HCT116 (cell line): ENCODE measurements around the gene NCAN. TPM values are rescaled to one million over a fixed set of nuclear protein-coding genes. Genes with fewer than 3 reads are reported as not detected.

Source experiments
- ATAC-seq: fragments of 200-7000 bp; cut with Tn5 transposase; 2 replicates; pipeline ENCODE4 v1.9.1; 2020; ENCODE audit warnings: mild to moderate bottlenecking, moderate library complexity
- BruUV-seq: library from RNA; stranded (reverse); fragments of 400-500 nt; replicated peaks from 2 replicates; lab custom pipeline; 2021; lab: Mats Ljungman, UMichigan
- CTCF ChIA-PET: fragments of 300-600 bp; sonication (Branson Sonifier 250); formaldehyde crosslinking; loops from one replicate; lab custom pipeline; 2021; ENCODE audit warnings: antibody characterized with exemption; lab: Charles Lee
- POLR2A ChIA-PET: fragments of 300-600, 350-600 bp; sonication (Branson Sonifier 250); formaldehyde crosslinking; loops from one replicate; lab custom pipeline; 2021; ENCODE audit warnings: antibody characterized with exemption; lab: Charles Lee
- RAD21 ChIA-PET, 2 experiments: fragments of 300-600 bp; sonication (Branson Sonifier 250); formaldehyde crosslinking; loops; one replicate each; lab custom pipeline; 2023; ENCODE audit warnings: low total read pairs in 2 of 2; ENCODE audit not compliant: uncharacterized antibody in 2 of 2, unreplicated experiment in 2 of 2, low non-redundant PET in 1 of 2; lab: Charles Lee
- DNase-seq: peaks from one replicate; pipeline ENCODE4 v3.0.0-alpha.2; 2010; ENCODE audit warnings: low read depth, low spot score
- H2AFZ ChIP-seq: fragments of 200-600 bp; shearing (Covaris generic), sonication (generic); 2 replicates; pipeline ENCODE4 v1.6.1; 2017; ENCODE audit warnings: low read depth, mixed run types, mixed read lengths, antibody characterized with exemption, low read length; ENCODE audit not compliant: poor library complexity, severe bottlenecking
- H3K27ac ChIP-seq: 2 replicates; pipeline ENCODE4 v1.5.1; 2012; ENCODE audit warnings: low read depth, low read length
- H3K27me3 ChIP-seq: fragments of 200-600 bp; sonication (generic); 2 replicates; pipeline ENCODE4 v1.6.1; 2016; ENCODE audit warnings: mixed run types, low read length, mixed read lengths; ENCODE audit not compliant: insufficient read depth
- H3K36me3 ChIP-seq, 2 experiments: fragments of 200-500 bp in 1 of 2; fragments of 200-600 bp in 1 of 2; sonication (Bioruptor generic) in 1 of 2; sonication (generic) in 1 of 2; 2 replicates each; pipeline versions ENCODE4 v1.5.1 to v1.6.1; 2014 to 2016; ENCODE audit warnings: low read length in 2 of 2, inconsistent platforms in 1 of 2, mixed read lengths in 1 of 2, mixed run types in 1 of 2; ENCODE audit not compliant: insufficient read depth in 2 of 2, control insufficient read depth in 1 of 2
- H3K4me1 ChIP-seq, 2 experiments: fragments of 200-600 bp in 1 of 2; sonication (generic) in 1 of 2; 2 replicates each; pipeline versions ENCODE4 v1.5.1 to v1.6.1; 2012 to 2017; ENCODE audit warnings: low read length in 2 of 2, inconsistent platforms in 1 of 2, mild to moderate bottlenecking in 1 of 2, mixed read lengths in 1 of 2, mixed run types in 1 of 2, moderate library complexity in 1 of 2; ENCODE audit not compliant: insufficient read depth in 2 of 2, control insufficient read depth in 1 of 2
- H3K4me2 ChIP-seq: fragments of 200-600 bp; sonication (generic); 2 replicates; pipeline ENCODE4 v1.6.1; 2017; ENCODE audit warnings: mixed run types, low read length, mixed read lengths
- H3K4me3 ChIP-seq, 2 experiments: fragments of 200-600 bp in 1 of 2; sonication (generic) in 1 of 2; replicated peaks in 1 of 2; 2 replicates each; pipeline ENCODE4 v1.5.1; 2011 to 2016; ENCODE audit warnings: low read length in 2 of 2, control low read depth in 1 of 2, low read depth in 1 of 2, mild to moderate bottlenecking in 1 of 2, mixed read lengths in 1 of 2, mixed run types in 1 of 2
- H3K79me2 ChIP-seq: fragments of 200-600 bp; sonication (generic); 2 replicates; pipeline ENCODE4 v1.6.1; 2017; ENCODE audit warnings: mild to moderate bottlenecking, mixed run types, low read length, moderate library complexity, mixed read lengths; ENCODE audit not compliant: insufficient read depth
- H3K9ac ChIP-seq: fragments of 200-600 bp; sonication (generic); 2 replicates; pipeline ENCODE4 v1.6.1; 2016; ENCODE audit warnings: low read length, mixed read lengths
- H3K9me2 ChIP-seq: fragments of 200-600 bp; sonication (generic), shearing (Covaris generic); 2 replicates; pipeline ENCODE4 v1.6.1; 2017; ENCODE audit warnings: mixed run types, mild to moderate bottlenecking, moderate library complexity; ENCODE audit not compliant: insufficient read depth
- H3K9me3 ChIP-seq, 2 experiments: fragments of 200-500 bp in 1 of 2; fragments of 200-600 bp in 1 of 2; sonication (Bioruptor generic) in 1 of 2; sonication (generic) in 1 of 2; 2 replicates each; pipeline ENCODE4 v1.6.1; 2014 to 2017; ENCODE audit warnings: low read length in 2 of 2, mixed read lengths in 2 of 2, inconsistent platforms in 1 of 2, low read depth in 1 of 2, mild to moderate bottlenecking in 1 of 2, mixed run types in 1 of 2, moderate library complexity in 1 of 2; ENCODE audit not compliant: control insufficient read depth in 1 of 2, insufficient read depth in 1 of 2
- H4K20me1 ChIP-seq: fragments of 200-600 bp; sonication (generic), shearing (Covaris generic); 2 replicates; pipeline ENCODE4 v1.6.1; 2017; ENCODE audit warnings: mixed run types, mild to moderate bottlenecking, moderate library complexity; ENCODE audit not compliant: insufficient read depth
- CBX3 ChIP-seq: IDR thresholded peaks from 2 replicates; pipeline ENCODE4 v1.6.1; 2012; ENCODE audit warnings: low read depth
- JUND ChIP-seq: IDR thresholded peaks from 2 replicates; pipeline ENCODE4 v1.6.1; 2012
- MAX ChIP-seq: IDR thresholded peaks from 2 replicates; pipeline ENCODE4 v1.6.1; 2012
- POLR2A ChIP-seq: IDR thresholded peaks from 2 replicates; pipeline ENCODE4 v1.7.0; 2011; ENCODE audit warnings: borderline replicate concordance; ENCODE audit not compliant: insufficient read depth, insufficient read length; ENCODE audit errors: extremely low read depth
- SP1 ChIP-seq: IDR thresholded peaks from 2 replicates; pipeline ENCODE4 v1.6.1; 2012; ENCODE audit warnings: low read depth
- TCF7L2 ChIP-seq: IDR thresholded peaks from 2 replicates; pipeline ENCODE4 v1.7.0; 2011; ENCODE audit warnings: borderline replicate concordance, inconsistent platforms; ENCODE audit not compliant: insufficient read depth, insufficient read length; ENCODE audit errors: extremely low read depth
- ZNF274 ChIP-seq: fragments of 200-500 bp; sonication (Bioruptor generic); IDR thresholded peaks from 2 replicates; pipeline ENCODE4 v1.6.1; 2014; ENCODE audit warnings: mild to moderate bottlenecking, low read depth, low read length, inconsistent platforms
- intact Hi-C: fragments of 100-400 bp; cut with micrococcal nuclease; formaldehyde crosslinking; loops from 2 replicates; pipeline ENCODE4 v1.10.0; 2022
- total RNA-seq: library from RNA; stranded (reverse); gene quantifications from one replicate; pipeline ENCODE4 v1.2.1, GENCODE V29; 2021; ENCODE audit not compliant: unreplicated experiment
- TF ChIP-seq, protein P1 (sequence below): IDR thresholded peaks from 2 replicates; pipeline ENCODE4 v1.6.1; 2012

NCAN gene
- total RNA-seq, 1 experiment from 2014 or later = 0.07 TPM

DNA sequence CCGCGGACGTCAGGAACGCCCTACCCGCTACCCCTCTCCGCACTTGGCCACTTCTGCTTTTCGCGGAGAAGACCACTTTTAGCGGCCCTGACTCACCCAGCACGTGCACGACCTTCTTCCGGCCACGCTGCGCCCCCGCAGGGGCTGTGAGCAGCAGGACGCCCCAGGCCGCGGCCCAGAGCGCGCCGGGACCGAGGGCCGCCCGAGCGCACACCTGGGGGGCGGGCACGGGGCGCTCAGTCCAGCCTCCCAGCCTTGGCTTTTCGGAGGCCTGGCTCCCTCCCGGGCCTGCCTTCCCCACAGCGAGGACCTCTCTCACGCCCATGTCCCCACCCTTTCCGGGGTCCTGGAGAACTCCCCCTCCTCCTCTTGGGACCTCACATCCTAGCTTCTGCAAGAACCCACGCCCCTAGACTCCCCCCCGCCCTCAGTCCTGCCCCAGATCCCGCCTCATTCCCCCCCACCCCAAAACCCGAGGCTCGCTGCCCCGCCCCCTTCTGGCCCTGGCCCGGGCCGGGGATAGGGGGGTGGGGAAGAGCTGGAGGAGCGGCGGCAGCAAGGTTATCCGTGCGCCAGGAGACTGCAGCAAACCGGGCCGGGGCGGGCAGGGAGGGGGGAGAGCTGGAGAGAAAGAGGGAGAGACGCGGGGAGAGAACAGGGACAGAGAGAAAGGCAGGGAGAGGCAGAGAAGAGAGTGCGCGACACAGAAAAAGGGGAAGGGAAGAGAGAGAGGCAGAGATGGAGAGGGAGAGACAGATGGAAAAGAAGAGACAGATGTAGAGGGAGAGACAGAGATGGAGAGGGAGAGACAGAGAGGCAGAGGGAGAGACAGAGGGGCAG, 49.8 kb downstream of the NCAN start:
- Histone ChIP-seq H3K27me3 (no peaks in the 10 kb centered on the region), H3K9me3 (no peaks in the 10 kb centered on the region), H3K27ac (no peak overlapping the region), H3K4me3 (no peak overlapping the region), H4K20me1 (no peaks in the 10 kb centered on the region), H3K9ac (no peak overlapping the region), H2AFZ (no peak overlapping the region), H3K36me3 (no peaks in the 10 kb centered on the region), H3K4me2 (no peak overlapping the region), H3K79me2 (no peaks in the 10 kb centered on the region), H3K9me2 (no peaks in the 10 kb centered on the region), H3K4me1 (0 out of 4 replicates have a peak, but pooled peaks cover 0 to 6% of the 10 kb centered on the region in 2 experiments)
- CTCF ChIA-PET = no interaction called here
- DNase-seq (no peak), ATAC-seq (no peak)
- TF ChIP-seq SP1 (no peak), TCF7L2 (no peak), CBX3 (no peak), ZNF274 (no peak), MAX (no peak), POLR2A (no peak), JUND (no peak)
- TF ChIP-seq, protein P1, sequence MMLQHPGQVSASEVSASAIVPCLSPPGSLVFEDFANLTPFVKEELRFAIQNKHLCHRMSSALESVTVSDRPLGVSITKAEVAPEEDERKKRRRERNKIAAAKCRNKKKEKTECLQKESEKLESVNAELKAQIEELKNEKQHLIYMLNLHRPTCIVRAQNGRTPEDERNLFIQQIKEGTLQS = no peak
- no TSS peak for BruUV-seq
- intact Hi-C loops = no loop called here
- RAD21 ChIA-PET = no interaction called here
- POLR2A ChIA-PET = no interaction called here
